HCT116 (cell line): ENCODE data around the gene ARHGEF16. TPM values are rescaled to one million over a fixed set of nuclear protein-coding genes. Genes with fewer than 3 reads are reported as not detected.

ENCODE experiments used
- ATAC-seq: fragments of 200-7000 bp; cut with Tn5 transposase; 2 replicates; pipeline ENCODE4 v1.9.1; 2020; ENCODE audit warnings: mild to moderate bottlenecking, moderate library complexity
- BruUV-seq: library from RNA; stranded (reverse); fragments of 400-500 nt; replicated peaks from 2 replicates; lab custom pipeline; 2021; lab: Mats Ljungman, UMichigan
- CTCF ChIA-PET: fragments of 300-600 bp; sonication (Branson Sonifier 250); formaldehyde crosslinking; loops from one replicate; lab custom pipeline; 2021; ENCODE audit warnings: antibody characterized with exemption; lab: Charles Lee
- POLR2A ChIA-PET: fragments of 300-600, 350-600 bp; sonication (Branson Sonifier 250); formaldehyde crosslinking; loops from one replicate; lab custom pipeline; 2021; ENCODE audit warnings: antibody characterized with exemption; lab: Charles Lee
- RAD21 ChIA-PET, 2 experiments: fragments of 300-600 bp; sonication (Branson Sonifier 250); formaldehyde crosslinking; loops; one replicate each; lab custom pipeline; 2023; ENCODE audit warnings: low total read pairs in 2 of 2; ENCODE audit not compliant: uncharacterized antibody in 2 of 2, unreplicated experiment in 2 of 2, low non-redundant PET in 1 of 2; lab: Charles Lee
- DNase-seq: peaks from one replicate; pipeline ENCODE4 v3.0.0-alpha.2; 2010; ENCODE audit warnings: low read depth, low spot score
- H2AFZ ChIP-seq: fragments of 200-600 bp; shearing (Covaris generic), sonication (generic); 2 replicates; pipeline ENCODE4 v1.6.1; 2017; ENCODE audit warnings: low read depth, mixed run types, mixed read lengths, antibody characterized with exemption, low read length; ENCODE audit not compliant: poor library complexity, severe bottlenecking
- H3K27ac ChIP-seq: 2 replicates; pipeline ENCODE4 v1.5.1; 2012; ENCODE audit warnings: low read depth, low read length
- H3K27me3 ChIP-seq: fragments of 200-600 bp; sonication (generic); 2 replicates; pipeline ENCODE4 v1.6.1; 2016; ENCODE audit warnings: mixed run types, low read length, mixed read lengths; ENCODE audit not compliant: insufficient read depth
- H3K36me3 ChIP-seq, 2 experiments: fragments of 200-500 bp in 1 of 2; fragments of 200-600 bp in 1 of 2; sonication (Bioruptor generic) in 1 of 2; sonication (generic) in 1 of 2; 2 replicates each; pipeline versions ENCODE4 v1.5.1 to v1.6.1; 2014 to 2016; ENCODE audit warnings: low read length in 2 of 2, inconsistent platforms in 1 of 2, mixed read lengths in 1 of 2, mixed run types in 1 of 2; ENCODE audit not compliant: insufficient read depth in 2 of 2, control insufficient read depth in 1 of 2
- H3K4me1 ChIP-seq, 2 experiments: fragments of 200-600 bp in 1 of 2; sonication (generic) in 1 of 2; 2 replicates each; pipeline versions ENCODE4 v1.5.1 to v1.6.1; 2012 to 2017; ENCODE audit warnings: low read length in 2 of 2, inconsistent platforms in 1 of 2, mild to moderate bottlenecking in 1 of 2, mixed read lengths in 1 of 2, mixed run types in 1 of 2, moderate library complexity in 1 of 2; ENCODE audit not compliant: insufficient read depth in 2 of 2, control insufficient read depth in 1 of 2
- H3K4me2 ChIP-seq: fragments of 200-600 bp; sonication (generic); 2 replicates; pipeline ENCODE4 v1.6.1; 2017; ENCODE audit warnings: mixed run types, low read length, mixed read lengths
- H3K4me3 ChIP-seq, 2 experiments: fragments of 200-600 bp in 1 of 2; sonication (generic) in 1 of 2; replicated peaks in 1 of 2; 2 replicates each; pipeline ENCODE4 v1.5.1; 2011 to 2016; ENCODE audit warnings: low read length in 2 of 2, control low read depth in 1 of 2, low read depth in 1 of 2, mild to moderate bottlenecking in 1 of 2, mixed read lengths in 1 of 2, mixed run types in 1 of 2
- H3K79me2 ChIP-seq: fragments of 200-600 bp; sonication (generic); 2 replicates; pipeline ENCODE4 v1.6.1; 2017; ENCODE audit warnings: mild to moderate bottlenecking, mixed run types, low read length, moderate library complexity, mixed read lengths; ENCODE audit not compliant: insufficient read depth
- H3K9ac ChIP-seq: fragments of 200-600 bp; sonication (generic); 2 replicates; pipeline ENCODE4 v1.6.1; 2016; ENCODE audit warnings: low read length, mixed read lengths
- H3K9me2 ChIP-seq: fragments of 200-600 bp; sonication (generic), shearing (Covaris generic); 2 replicates; pipeline ENCODE4 v1.6.1; 2017; ENCODE audit warnings: mixed run types, mild to moderate bottlenecking, moderate library complexity; ENCODE audit not compliant: insufficient read depth
- H3K9me3 ChIP-seq, 2 experiments: fragments of 200-500 bp in 1 of 2; fragments of 200-600 bp in 1 of 2; sonication (Bioruptor generic) in 1 of 2; sonication (generic) in 1 of 2; 2 replicates each; pipeline ENCODE4 v1.6.1; 2014 to 2017; ENCODE audit warnings: low read length in 2 of 2, mixed read lengths in 2 of 2, inconsistent platforms in 1 of 2, low read depth in 1 of 2, mild to moderate bottlenecking in 1 of 2, mixed run types in 1 of 2, moderate library complexity in 1 of 2; ENCODE audit not compliant: control insufficient read depth in 1 of 2, insufficient read depth in 1 of 2
- H4K20me1 ChIP-seq: fragments of 200-600 bp; sonication (generic), shearing (Covaris generic); 2 replicates; pipeline ENCODE4 v1.6.1; 2017; ENCODE audit warnings: mixed run types, mild to moderate bottlenecking, moderate library complexity; ENCODE audit not compliant: insufficient read depth
- ATF3 ChIP-seq: IDR thresholded peaks from 2 replicates; pipeline ENCODE4 v1.6.1; 2012
- CBX3 ChIP-seq: IDR thresholded peaks from 2 replicates; pipeline ENCODE4 v1.6.1; 2012; ENCODE audit warnings: low read depth
- CEBPB ChIP-seq: IDR thresholded peaks from 2 replicates; pipeline ENCODE4 v1.6.1; 2012; ENCODE audit warnings: low read depth
- EGR1 ChIP-seq: IDR thresholded peaks from 2 replicates; pipeline ENCODE4 v1.6.1; 2012; ENCODE audit warnings: low read depth
- ELF1 ChIP-seq: IDR thresholded peaks from 2 replicates; pipeline ENCODE4 v1.6.1; 2012; ENCODE audit warnings: low read depth, borderline replicate concordance
- EZH2 ChIP-seq: fragments of 200-600 bp; sonication (generic); IDR thresholded peaks from 2 replicates; pipeline ENCODE4 v1.6.1; 2017; ENCODE audit warnings: antibody characterized with exemption, mixed run types
- EZH2phosphoT487 ChIP-seq: fragments of 200-600 bp; IDR thresholded peaks from 2 replicates; pipeline ENCODE4 v1.6.1; 2018; ENCODE audit warnings: antibody characterized with exemption, borderline replicate concordance
- JUND ChIP-seq: IDR thresholded peaks from 2 replicates; pipeline ENCODE4 v1.6.1; 2012
- POLR2A ChIP-seq: IDR thresholded peaks from 2 replicates; pipeline ENCODE4 v1.7.0; 2011; ENCODE audit warnings: borderline replicate concordance; ENCODE audit not compliant: insufficient read depth, insufficient read length; ENCODE audit errors: extremely low read depth
- POLR2AphosphoS5 ChIP-seq: IDR thresholded peaks from 2 replicates; pipeline ENCODE4 v1.6.1; 2011; ENCODE audit warnings: mild to moderate bottlenecking, low read depth, low read length, moderate library complexity
- SIN3A ChIP-seq: IDR thresholded peaks from 2 replicates; pipeline ENCODE4 v1.6.1; 2012; ENCODE audit warnings: low read depth
- SP1 ChIP-seq: IDR thresholded peaks from 2 replicates; pipeline ENCODE4 v1.6.1; 2012; ENCODE audit warnings: low read depth
- YY1 ChIP-seq: IDR thresholded peaks from 2 replicates; pipeline ENCODE4 v1.6.1; 2011; ENCODE audit warnings: low read length, low read depth, moderate library complexity, mild to moderate bottlenecking; ENCODE audit not compliant: insufficient replicate concordance; ENCODE audit errors: extremely low read depth
- ZBTB33 ChIP-seq: IDR thresholded peaks from 2 replicates; pipeline ENCODE4 v1.6.1; 2011; ENCODE audit warnings: mild to moderate bottlenecking, low read length, moderate library complexity; ENCODE audit not compliant: insufficient replicate concordance; ENCODE audit errors: extremely low read depth
- ZFX ChIP-seq: fragments of 450-650 bp; IDR thresholded peaks from 2 replicates; pipeline ENCODE4 v1.6.1; 2017
- ZNF274 ChIP-seq: fragments of 200-500 bp; sonication (Bioruptor generic); IDR thresholded peaks from 2 replicates; pipeline ENCODE4 v1.6.1; 2014; ENCODE audit warnings: mild to moderate bottlenecking, low read depth, low read length, inconsistent platforms
- intact Hi-C: fragments of 100-400 bp; cut with micrococcal nuclease; formaldehyde crosslinking; loops from 2 replicates; pipeline ENCODE4 v1.10.0; 2022
- total RNA-seq: library from RNA; stranded (reverse); gene quantifications from one replicate; pipeline ENCODE4 v1.2.1, GENCODE V29; 2021; ENCODE audit not compliant: unreplicated experiment
- TF ChIP-seq, protein P1 (sequence below): IDR thresholded peaks from 2 replicates; pipeline ENCODE4 v1.6.1; 2012

ARHGEF16 gene
- total RNA-seq, 1 experiment from 2014 or later: 37.4 TPM

- TF ChIP-seq SIN3A (no peak), ZFX (no peak), JUND (no peak), ZBTB33 (no peak), EZH2 (no peak), ZNF274 (no peak), POLR2AphosphoS5 (no peak), POLR2A (no peak), YY1 (no peak), CBX3 (no peak), EZH2phosphoT487 (no peak), ELF1 (no peak)
- TF ChIP-seq, protein P1, sequence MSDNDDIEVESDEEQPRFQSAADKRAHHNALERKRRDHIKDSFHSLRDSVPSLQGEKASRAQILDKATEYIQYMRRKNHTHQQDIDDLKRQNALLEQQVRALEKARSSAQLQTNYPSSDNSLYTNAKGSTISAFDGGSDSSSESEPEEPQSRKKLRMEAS: no peak
Observed at GRCh38 chr1:3408751-3409266, 45.7 kb upstream of the ARHGEF16 start (continued).

DNA sequence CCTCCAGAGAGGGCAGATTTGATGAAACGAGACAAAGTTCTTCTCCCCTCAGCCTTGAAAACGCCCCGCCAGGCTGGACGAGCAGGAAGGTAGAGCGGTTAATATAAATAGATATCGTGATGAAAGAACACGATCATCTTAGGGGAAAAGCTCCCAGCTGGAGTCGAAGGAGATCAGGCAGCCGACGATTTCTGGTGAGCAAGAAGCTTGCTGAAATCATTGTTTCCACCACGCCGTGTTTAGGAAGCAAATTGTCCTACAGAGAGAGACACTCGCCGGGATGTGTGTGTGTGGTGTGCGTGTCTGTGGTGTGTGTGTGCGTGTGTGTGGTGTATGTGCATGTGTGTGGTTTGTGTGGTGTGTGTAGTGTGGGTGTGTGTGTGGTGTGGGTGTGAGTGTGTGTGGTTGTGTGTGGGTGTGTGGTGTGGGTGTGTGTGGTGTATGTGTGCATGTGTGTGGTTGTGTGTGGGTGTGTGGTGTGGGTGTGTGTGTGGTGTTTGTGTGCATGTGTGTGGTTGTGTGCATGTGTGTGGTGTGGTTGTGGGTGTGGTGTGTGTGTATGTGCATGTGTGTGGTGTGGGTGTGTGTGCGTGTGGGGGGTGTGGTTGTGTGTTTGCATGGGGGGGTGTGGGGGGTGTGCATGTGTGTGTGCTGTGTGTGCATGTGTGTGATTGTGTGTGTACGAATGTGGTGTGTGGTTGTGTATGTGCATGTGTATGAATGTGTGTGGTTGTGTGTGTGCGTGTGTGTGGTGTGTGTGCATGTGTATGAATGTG is 44.9 kb upstream of the ARHGEF16 start:
- CTCF ChIA-PET: interaction anchor here (1.6 kb wide), 1 partner anchor 89 kb away, joined by 3 read pairs; no protein-coding TSS in a partner anchor
- POLR2A ChIA-PET: no interaction called here
- Histone ChIP-seq H3K4me2 (no peak overlapping the region), H3K27ac (no peak overlapping the region), H2AFZ (no peak overlapping the region), H3K9me2 (no peaks in the 10 kb centered on the region), H3K9me3 (no peaks in the 10 kb centered on the region), H3K4me3 (no peak overlapping the region), H3K9ac (no peak overlapping the region), H3K4me1 (no peaks in the 10 kb centered on the region), H3K79me2 (no peaks in the 10 kb centered on the region), H3K36me3 (no peaks in the 10 kb centered on the region), H3K27me3 (no peaks in the 10 kb centered on the region), H4K20me1 (no peaks in the 10 kb centered on the region)
- no peak for DNase-seq
- ATAC-seq: no peak
- intact Hi-C loops: no loop called here
- TF ChIP-seq CBX3: no peak
- TF ChIP-seq EGR1: no peak
- no peak for TF ChIP-seq ATF3
- no peak for TF ChIP-seq SP1
- no peak for TF ChIP-seq CEBPB
- RAD21 ChIA-PET: interaction anchor here in 1 of 2 experiments (1.0 kb wide), 1 partner anchor 396 kb away, joined by 3 read pairs; no protein-coding TSS in a partner anchor
- BruUV-seq: no TSS peak
